Left cardiac atrium (tissue), 4 donors: Measurements from ENCODE around the gene UTS2. TPM values are rescaled to one million over a fixed set of nuclear protein-coding genes. Genes with fewer than 3 reads are reported as not detected.

Experiments
- ATAC-seq, 2 donors: fragments of 200-7000 bp; cut with Tn5 transposase; one replicate each; pipeline ENCODE4 v1.9.1; 2020; ENCODE audit warnings: mild to moderate bottlenecking in 2 of 2, moderate library complexity in 2 of 2
- DNase-seq: peaks from one replicate; pipeline ENCODE4 v3.0.0-alpha.2; 2020
- intact Hi-C, 2 donors: fragments of 100-400 bp; cut with DNase I; formaldehyde crosslinking; loops; one replicate each; pipeline versions ENCODE4 v1.14.1 to v1.15.1; 2022 to 2023
- long read RNA-seq: library from polyadenylated mRNA; unstranded; transcript quantifications from one replicate; pipeline ENCODE4 v2.0.0, GENCODE V29; 2021
- total RNA-seq, 2 donors: library from RNA; stranded (reverse); fragmentation: NEBNext Ultra II Directional; extraction: Animal tissue kit (Norgen Biotek cat#: 25700); gene quantifications; one replicate each; pipeline ENCODE4 v1.2.1, GENCODE V29; 2021
- donor health status: DM: no; HTN: yes; CAD: no.
- donor health status: DM: no; HTN: yes; CAD: no; lungs with severe emphysema.
- donor health status: DM: yes; HTN: yes; CAD: no.
- donor health status: Dilated cardiomyopathy.

Gene UTS2
- not detected for total RNA-seq
- long read RNA-seq: 0 reads

DNA sequence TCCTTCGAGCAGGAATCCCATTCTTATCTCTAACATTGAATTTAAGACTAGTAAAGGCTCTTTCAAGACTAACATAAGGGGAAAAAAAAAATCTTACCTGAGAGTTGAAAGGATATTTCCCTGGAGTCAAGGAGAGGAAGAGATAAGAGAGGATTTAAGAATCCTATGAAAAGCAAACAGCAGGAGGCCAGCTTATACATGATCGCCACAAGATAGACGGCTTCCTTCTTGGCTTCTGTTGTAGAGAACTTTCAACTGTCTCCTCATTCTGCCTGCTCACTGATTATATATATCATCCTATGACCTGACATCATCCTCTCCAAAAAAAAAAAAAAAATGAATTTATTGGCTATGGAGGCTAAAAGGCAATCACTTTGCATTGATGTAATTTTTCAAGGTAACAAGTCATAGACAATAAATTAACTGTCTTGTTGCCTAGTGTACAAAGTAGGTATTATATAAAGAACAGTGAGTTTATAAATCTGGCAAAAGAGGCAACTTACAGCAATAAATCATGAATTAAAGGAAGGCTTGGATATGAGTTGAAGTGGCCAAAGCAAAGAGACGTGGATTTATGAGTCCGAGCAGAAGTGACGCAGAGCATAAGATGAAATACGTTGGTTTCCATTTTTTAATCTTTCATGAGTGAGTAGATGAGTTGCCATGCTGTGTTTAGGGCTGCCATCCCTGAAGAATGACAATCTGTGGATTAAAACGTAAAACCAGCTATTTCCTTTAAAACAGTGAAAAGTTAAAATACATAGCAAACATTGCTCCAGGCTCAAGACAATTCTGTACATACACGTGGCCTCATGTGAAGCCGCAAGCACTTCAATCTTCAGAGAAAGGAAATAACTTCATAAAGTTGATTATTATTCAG lies at the start of gene UTS2:
UTS2 (minus strand) TSS at position 262 of the 880 bp plus-strand sequence; CDS start at position 200, 62 bp downstream.
- intact Hi-C loops: no loop called here
- ATAC-seq: no peak
- no peak for DNase-seq

GRCh38 chr1:7899741-7900140 lies 46.9 kb upstream of the UTS2 start:
- DNase-seq: no peak
- intact Hi-C loops: loop anchor here (5.0 to 10.0 kb wide), 3 partner anchors 92 to 235 kb away; no protein-coding TSS in a partner anchor
- ATAC-seq: no peak

- ATAC-seq (no peak), DNase-seq (no peak)
- intact Hi-C loops: no loop called here
These were observed 46.1 kb upstream of the UTS2 start for GRCh38 chr1:7898962-7899361.

DNA sequence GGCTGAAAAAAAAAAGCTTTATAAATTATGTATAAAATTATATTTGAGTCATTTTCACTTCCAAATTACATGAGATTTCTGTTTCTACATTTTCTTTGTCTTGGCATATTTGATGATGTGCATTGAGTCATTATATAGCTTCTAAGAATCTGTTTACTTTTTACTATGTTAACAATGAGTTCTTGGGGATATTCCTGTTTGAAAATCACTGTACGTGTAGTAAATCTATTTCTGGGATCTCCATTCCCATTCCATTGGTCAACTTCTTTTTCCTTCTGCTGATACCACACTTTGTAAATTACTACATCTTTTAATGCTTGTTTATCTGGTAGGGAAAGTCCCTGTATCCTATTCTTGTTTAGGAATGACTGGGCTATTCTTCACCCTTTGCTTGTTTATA lies 44.1 kb upstream of the UTS2 start:
- ATAC-seq: no peak
- intact Hi-C loops: no loop called here

DNA sequence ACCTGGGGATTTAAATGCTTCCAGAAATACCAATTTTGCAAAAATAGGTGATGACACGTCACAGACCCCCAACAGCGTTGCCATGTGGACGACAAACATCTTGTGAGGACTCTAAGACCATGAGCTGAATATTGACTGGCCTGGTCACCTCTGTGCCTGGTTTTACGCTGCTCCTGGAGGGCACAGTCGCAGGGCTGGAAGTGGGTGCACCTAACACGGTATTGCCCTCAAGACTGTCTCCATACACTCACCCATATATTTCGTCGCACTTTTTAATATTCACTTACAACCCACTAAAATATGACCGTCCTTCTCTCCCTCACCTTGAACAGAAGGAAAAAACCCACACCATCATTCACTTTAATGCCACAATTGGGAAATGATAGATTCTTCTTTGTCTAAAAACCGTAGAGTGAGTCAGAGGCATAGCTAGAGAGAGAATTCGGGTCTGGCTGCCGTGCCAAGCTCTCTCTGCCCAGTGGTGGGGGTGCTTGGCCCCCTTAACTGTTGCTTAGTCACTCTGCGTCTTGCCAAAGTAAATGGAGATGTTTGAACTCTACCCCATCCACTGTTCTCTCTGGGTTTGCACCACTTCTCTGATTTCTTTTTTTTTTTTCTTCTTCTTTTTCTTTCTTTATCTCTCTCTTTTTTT lies 40.8 kb upstream of the UTS2 start:
- ATAC-seq: peak; percentile 30 to 94
- intact Hi-C loops: no loop called here
- DNase-seq: no peak

More for the DNA sequence above, 44.1 kb upstream of the UTS2 start:
- DNase-seq: no peak

GRCh38 chr1:7891804-7892203 lies 38.9 kb upstream of the UTS2 start:
- DNase-seq (no peak), ATAC-seq (no peak)
- intact Hi-C loops: no loop called here

DNA sequence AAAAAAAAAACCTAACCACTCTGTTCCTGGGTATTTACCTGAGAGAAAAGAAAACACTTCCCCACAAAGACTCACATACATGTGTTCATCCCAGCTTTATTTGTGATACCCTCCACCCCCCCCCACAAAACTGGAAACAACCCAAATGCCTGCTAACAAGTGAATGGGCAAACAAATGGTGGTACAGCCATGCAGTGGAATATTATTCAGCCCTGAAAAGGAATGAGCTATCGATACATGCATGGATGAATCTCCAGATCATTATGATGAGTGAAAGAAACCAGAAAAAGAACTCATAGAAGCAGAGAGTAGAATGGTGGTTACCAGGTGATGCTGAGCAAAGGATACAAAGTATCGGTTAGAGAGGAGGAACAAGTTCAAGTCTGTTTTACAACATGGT lies 38.0 kb upstream of the UTS2 start:
- intact Hi-C loops: no loop called here
- ATAC-seq (no peak), DNase-seq (no peak)

DNA sequence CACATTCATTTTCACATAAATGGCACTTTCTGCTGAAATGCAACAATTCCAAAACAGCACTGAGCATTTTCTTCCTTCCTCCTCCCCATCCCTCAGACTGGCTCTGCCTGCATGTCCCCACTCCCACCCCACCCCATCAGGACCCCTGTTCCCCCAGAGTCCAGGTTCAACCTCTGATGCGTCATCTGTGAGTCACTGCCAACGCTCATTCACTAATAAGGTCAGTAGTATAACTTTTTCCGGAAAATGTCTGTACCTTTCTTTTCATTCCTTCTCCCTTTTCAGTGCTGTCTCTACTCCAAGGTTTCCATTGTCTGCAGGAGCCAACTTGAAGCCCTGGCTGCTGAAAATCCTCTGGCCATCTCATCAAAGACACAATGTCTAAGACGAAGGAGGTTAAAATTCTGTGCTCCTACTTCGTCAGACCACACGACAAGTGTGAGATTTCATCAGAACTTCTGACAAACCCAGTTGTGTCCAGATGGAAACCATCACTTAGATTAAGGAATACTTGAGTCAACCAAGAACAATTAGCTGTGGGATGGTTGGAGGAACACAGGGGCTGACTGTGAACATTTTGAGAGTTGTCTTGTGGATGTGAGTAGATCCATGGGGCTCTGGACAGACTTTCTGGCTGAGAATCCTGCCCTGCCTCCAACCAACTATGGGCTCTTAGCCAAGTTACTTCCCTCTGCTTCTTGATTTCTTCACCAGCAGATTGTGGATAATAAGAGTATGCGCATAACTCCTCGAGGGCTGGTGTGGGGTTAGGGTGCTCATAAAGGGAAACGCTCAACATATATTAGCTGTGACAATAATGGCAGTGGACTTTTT lies 35.6 kb upstream of the UTS2 start:
- peak in 1 of 2 donors; percentile 66 for ATAC-seq
- no peak for DNase-seq
- intact Hi-C loops: no loop called here

- DNase-seq (no peak), ATAC-seq (no peak)
- intact Hi-C loops: no loop called here
These were observed 33.5 kb upstream of the UTS2 start for GRCh38 chr1:7886405-7886745.

DNA sequence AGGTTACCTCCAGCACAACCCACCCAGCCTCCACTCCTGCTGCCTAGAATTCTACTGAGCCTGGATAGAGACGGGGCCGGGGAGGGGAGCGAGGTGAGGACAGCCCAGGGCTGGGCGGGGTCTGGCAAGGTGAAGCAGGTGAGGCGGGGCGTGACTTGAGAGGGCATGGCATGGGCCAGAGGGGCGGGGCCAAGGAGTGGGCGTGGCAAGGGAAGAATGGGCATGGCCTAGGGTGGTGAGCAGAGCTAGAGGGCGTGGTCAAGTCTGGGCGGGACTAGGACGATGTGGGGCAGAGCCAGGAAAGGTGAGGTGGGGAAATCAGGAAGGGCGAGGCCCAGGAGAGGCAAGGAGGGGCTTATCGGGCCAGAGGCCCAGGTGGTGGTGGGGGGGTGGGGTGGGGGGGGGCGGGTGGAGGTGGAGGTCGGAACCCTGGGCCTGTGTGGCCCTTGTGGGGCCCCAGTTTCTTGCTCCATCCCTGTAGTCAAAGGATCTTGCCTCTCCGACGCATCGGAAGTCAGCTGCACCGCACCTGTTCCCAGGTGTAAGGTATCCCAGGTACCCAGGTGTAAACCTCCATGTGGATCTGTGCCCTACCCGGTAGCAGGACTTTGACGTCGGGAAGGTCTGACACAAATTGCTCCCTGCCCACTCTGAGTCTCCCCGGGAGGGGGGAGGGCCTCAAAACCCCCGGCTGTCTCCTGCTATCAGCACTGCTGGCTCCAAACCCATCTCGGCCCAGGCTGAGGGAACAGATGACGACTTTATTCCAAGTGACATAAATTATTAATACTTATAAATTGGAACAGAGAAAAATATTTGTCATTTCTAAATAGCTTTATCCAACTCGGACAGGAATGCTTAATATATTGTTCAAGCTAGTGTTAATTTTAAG lies 32.9 kb upstream of the UTS2 start:
- intact Hi-C loops: no loop called here
- ATAC-seq (no peak), DNase-seq (no peak)

DNA sequence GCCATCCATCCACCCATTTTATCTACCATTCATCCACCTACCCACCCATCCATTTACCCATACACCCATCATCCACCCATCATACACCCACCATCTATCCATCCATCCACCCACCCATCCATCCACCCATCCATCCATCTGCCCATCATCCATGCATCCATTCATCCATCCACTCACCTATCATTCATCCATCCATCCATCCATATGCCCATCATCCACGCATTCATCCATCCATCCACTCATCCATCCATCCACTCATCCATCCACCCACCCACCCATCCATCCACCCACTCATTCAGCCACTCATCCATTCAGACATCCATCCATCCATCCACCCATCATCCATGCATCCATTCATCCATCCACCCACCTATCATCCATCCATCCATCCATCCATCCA lies 31.9 kb upstream of the UTS2 start:
- no peak for ATAC-seq
- intact Hi-C loops: no loop called here
- DNase-seq: no peak

DNA sequence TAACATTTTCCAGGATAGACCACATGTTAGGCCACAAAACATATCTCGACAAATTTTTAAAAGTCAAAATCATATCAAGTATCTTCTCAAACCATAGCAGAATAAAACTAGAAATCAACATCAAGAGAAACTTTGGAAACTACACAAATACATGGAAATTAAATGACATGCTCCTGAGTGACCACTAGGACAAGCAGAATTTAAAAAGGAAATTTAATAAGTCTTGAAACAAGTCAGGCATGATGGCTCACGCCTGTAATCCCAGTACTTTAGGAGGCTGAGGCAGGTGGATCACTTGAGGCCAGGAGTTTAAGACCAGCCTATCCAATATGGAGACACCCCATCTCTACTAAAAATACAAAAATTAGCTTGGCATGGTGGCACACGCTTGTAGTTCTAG lies 26.4 kb upstream of the UTS2 start:
- intact Hi-C loops: no loop called here
- DNase-seq (no peak), ATAC-seq (no peak)

DNA sequence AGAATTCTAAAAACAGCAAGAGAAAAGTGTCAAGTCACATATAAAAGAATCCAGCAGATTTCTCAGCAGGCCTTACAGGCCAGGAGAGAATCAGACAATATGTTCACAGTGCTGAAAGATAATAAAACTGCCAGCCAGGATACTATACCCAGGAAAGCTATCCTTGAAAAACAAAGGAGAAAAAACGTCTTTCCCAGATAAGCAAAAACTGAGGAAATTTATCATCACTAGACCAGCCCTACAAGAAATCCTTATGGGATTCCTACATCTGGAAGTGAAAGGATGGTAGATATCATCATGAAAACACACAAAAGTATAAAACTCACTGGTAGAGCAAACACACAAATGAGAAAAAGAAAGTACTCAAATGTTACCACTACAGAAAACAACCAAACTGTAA lies 25.2 kb upstream of the UTS2 start:
- no peak for ATAC-seq
- DNase-seq: no peak
- intact Hi-C loops: no loop called here

DNA sequence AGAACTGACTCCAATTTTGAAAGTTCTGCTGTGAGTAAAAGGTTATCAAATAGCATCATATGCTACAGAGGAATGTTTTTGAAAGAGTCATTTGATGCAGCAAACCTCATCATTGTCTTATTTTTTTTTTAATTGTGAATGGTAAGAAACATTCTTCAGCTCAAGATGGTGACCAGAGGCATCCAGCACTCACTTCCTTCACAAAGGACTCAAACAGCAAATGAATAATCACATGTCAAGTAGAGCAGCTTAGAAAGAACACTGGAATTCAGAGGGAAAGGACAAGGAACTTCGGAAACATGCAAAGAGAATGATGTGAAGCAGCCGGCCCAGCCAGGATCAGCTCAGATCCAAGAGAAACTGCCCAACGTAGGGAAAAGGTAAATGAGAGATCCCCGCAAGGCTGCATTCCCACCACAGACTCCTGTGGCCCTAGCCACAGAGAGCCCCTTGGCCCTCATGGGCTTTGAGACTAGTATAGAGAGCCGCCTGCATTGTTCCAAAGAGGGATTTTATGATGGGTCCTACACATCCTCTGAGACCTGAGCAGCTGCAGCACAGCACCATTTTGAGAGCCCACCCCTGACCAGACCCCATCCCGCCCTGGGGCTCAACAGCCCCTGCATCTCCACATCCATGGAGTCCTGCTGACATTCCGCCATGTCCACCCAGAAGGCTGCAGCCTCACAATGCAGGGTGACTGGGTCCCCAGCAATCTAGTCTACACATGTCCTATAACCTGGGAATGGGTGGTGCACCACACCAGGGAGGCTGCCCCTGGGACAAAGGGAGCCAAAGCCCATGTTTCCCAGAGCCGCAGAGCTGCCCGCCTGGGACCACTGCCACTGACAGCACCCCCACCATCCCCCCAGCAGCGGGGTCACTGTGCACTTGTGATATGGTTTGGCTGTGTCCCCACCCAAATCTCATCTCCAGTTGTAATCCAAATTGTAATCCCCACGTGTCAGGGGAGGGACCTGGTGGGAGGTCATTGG lies 21.2 kb upstream of the UTS2 start:
- ATAC-seq (no peak), DNase-seq (no peak)
- intact Hi-C loops: no loop called here

DNA sequence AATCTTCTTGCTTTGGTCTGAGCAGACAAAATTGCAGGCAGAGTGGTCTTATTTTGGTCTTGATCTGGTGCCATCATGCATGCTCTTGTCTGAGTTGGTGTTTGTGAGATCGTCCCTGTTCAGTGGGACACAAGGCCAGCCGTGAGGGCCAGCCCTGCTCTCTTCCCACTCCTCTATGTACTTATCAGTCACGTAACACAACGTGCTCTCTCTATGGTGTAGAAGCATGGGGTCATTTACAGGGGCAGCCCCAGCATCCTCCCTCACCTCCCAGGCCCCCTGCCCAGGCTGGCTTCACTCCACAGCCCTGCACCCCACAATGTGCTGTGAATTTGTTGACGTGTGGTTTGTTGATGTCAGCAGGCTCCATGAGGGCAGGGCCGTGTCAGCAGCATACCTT lies 18.3 kb upstream of the UTS2 start:
- intact Hi-C loops: no loop called here
- DNase-seq (no peak), ATAC-seq (no peak)

DNA sequence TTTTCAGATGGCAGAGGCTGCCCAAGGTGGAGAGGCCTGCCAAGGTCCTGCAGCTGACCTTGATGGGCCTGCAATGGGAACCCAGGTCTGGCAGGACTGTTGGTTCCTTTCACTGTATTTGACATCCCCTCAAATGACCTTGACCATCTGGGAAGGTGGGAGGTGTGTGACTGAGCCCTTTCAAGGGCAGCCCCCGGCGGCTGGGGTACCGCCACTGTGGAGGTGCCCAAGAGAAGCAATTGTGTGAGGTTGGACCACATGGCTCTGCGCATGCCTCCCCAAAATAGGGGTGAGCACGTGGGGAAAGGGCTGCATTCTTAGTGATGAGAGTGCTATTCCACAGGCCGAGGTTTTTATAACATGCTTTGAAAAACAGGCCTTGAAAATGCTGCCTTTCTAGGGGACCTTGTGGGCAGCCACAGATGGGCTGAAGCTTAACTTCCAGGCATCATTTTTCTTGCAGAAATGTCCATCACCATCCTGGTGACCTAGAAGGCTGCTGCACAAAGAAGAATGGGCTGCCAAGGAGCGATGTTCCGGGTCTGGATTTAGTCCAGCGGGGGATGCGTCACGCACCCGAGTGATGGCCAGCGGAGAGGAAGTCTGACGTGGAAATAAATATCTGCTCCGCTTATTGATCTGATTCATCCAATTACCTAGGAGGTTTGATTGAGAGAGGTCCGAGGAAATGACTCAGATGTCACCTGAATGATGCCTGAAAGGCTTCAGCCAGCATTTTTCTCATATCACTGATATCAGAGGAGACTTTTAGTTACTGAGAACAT lies 16.5 kb upstream of the UTS2 start:
- no peak for DNase-seq
- intact Hi-C loops: no loop called here
- no peak for ATAC-seq
